ENCODE data around the gene PAK1.

PAK1 gene

DNA sequence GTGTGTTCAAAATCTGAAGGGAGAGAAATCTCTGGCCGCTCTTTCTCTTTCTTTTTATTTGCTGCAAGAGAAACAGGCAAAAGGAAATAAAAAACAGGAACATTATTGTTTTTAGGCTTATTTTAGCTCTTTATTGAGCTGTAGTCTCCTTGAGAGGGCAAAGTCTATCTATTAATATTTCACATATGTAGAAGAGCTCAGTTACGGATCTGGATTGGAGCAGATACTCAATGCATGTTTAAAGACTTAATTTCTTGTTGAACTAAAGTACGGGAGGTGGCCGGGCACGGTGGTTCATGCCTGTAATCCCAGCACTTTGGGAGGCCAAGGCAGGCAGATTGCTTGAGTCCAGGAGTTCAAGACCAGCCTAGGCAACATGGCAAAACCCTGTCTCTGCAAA, 94.0 kb downstream of the PAK1 start:
- TF ChIP-seq POLR2AphosphoS5 (IDR thresholded peaks at IDR 0.05; ENCODE audit: low read depth, low read length) (no peak), TAF1 (IDR thresholded peaks at IDR 0.05; ENCODE audit: borderline replicate concordance, low read depth, low read length) (no peak), POLR2A (IDR thresholded peaks at IDR 0.05; ENCODE audit: low read depth, low read length) (no peak)
- FAIRE-seq = no peak
- no peak for DNase-seq (ENCODE audit: insufficient read length)

DNA sequence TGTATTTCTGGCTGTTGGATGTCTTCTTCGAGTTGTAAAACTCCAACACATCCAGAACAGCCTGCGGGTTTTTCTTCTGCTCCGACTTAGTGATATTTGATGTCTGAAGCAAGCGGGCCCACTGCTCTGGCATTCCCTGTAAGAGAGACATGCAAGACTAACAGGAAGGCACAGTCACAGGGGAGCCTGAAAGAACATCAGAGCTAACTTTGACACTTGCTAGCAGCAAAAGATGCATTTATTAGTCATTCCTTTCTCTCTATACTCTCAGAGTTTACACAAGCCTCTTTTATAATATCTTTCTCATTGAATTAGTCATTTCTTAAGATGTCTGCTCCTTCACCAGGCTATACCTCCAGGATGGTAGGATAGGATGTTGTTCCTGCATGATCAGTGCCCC, 94.6 kb downstream of the PAK1 start:
- no peak for DNase-seq (ENCODE audit: insufficient read length)
- no peak for TF ChIP-seq POLR2AphosphoS5 (IDR thresholded peaks at IDR 0.05; ENCODE audit: low read depth, low read length)
- no peak for FAIRE-seq

DNA sequence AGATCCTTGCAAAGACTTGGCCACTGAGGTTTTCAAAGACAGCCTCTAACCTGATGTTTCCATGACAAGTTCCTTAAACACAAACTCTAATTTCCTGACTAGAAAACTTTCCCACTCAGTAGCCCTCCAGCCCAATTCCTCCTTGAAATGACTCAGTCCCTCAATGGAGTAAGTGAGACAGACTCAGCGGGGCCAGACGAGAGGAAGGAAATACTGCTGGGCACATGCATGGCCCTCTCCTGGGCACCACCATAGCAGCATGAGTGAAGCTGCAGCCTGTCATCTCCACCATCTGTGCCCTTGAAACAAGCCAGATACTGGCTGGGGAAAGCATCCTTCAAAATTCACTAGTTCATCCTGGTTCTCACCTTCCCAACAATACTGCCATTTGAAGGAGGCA, 96.2 kb downstream of the PAK1 start:
- FAIRE-seq (no peak), DNase-seq (ENCODE audit: insufficient read length) (no peak)
- TF ChIP-seq POLR2AphosphoS5 (IDR thresholded peaks at IDR 0.05; ENCODE audit: low read depth, low read length) (no peak), TAF1 (IDR thresholded peaks at IDR 0.05; ENCODE audit: borderline replicate concordance, low read depth, low read length) (no peak), POLR2A (IDR thresholded peaks at IDR 0.05; ENCODE audit: low read depth, low read length) (no peak)

DNA sequence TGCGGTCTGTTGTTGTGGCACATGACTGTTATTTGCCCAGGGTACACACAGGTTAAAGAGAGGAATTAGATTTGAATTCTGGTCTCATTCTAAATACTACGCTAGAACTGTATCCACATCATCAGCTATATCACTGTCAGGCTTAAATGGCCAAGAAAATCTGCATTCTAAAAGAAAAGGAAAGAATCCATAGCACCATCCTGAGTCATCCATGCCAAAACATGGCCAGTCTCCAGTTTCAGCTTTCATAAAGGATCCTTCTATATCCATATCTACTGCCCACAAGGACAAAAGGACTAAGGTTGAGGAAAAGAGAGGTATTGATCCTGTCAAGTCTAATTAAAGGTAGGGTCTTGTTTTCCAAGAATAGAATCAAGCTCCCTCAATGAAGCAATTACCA, 98.8 kb downstream of the PAK1 start:
- no peak for TF ChIP-seq POLR2AphosphoS5 (IDR thresholded peaks at IDR 0.05; ENCODE audit: low read depth, low read length)
- no peak for TF ChIP-seq POLR2A (IDR thresholded peaks at IDR 0.05; ENCODE audit: low read depth, low read length)
- no peak for TF ChIP-seq TAF1 (IDR thresholded peaks at IDR 0.05; ENCODE audit: borderline replicate concordance, low read depth, low read length)
- DNase-seq (ENCODE audit: insufficient read length) (no peak), FAIRE-seq (no peak)

DNA sequence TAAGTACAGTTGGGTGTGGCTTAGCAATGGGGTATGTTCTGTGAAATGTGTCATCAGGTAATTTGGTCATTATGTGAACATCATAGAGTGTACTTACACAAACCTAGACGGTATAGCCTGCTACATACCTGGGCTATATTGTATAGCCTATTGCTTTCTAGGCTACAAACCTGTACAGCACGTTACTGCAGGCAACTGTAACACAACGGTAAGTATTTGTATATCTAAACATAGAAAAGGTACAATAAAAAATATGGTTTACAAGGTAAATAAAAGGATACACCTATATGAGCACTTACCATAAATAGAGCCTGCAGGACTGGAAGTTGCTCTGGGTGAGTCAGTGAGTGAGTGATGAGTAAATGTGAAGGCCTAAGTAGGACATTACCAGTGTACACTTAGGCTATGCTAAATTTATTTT, 99.3 kb downstream of the PAK1 start:
- TF ChIP-seq POLR2A (IDR thresholded peaks at IDR 0.05; ENCODE audit: low read depth, low read length) = no peak
- TF ChIP-seq TAF1 (IDR thresholded peaks at IDR 0.05; ENCODE audit: borderline replicate concordance, low read depth, low read length) = no peak
- TF ChIP-seq POLR2AphosphoS5 (IDR thresholded peaks at IDR 0.05; ENCODE audit: low read depth, low read length) = no peak
- DNase-seq (ENCODE audit: insufficient read length) (no peak), FAIRE-seq (no peak)

DNA sequence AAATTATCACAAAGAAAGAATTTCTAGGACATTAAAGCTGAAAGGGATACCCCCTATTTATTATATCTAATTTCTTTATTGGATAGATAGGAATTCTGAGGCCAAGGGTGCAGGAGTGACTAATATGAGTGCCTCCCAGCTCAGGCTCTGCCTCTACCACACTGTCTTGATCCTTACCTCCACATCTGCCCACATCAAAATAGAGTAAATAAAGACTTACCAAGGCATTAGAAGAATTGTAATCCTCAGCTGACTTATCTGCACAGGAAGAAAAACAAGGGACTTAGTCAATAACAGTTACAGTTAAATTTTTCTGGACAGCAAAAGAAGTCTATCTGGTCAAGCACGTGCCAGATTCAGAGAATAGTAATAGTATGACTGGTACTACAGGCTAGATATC, 99.8 kb downstream of the PAK1 start:
- FAIRE-seq = no peak
- no peak for TF ChIP-seq POLR2AphosphoS5 (IDR thresholded peaks at IDR 0.05; ENCODE audit: low read depth, low read length)
- no peak for TF ChIP-seq TAF1 (IDR thresholded peaks at IDR 0.05; ENCODE audit: borderline replicate concordance, low read depth, low read length)
- no peak for TF ChIP-seq POLR2A (IDR thresholded peaks at IDR 0.05; ENCODE audit: low read depth, low read length)
- DNase-seq (ENCODE audit: insufficient read length) = no peak

DNA sequence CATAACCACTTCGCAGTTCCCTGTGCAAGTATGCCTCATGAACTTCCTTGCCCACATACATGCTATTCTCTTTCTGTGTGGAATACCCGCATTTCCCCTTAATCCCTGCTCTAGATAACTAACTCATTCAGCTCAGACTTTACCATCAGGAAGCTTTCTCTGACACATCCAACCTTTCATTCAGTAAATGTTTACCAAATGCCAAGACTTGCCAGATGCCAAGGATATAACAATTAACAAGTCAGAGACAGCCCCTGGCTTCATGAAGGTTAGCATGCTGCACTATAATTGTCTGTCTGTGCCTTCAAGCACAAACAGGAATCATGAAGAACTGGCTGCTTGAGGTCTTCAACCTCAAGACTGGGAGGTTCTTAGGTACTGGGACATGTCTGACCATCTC, 101.2 kb downstream of the PAK1 start:
- FAIRE-seq = peak; percentile 9
- no peak for DNase-seq (ENCODE audit: insufficient read length)
- TF ChIP-seq POLR2A (IDR thresholded peaks at IDR 0.05; ENCODE audit: low read depth, low read length) (no peak), TAF1 (IDR thresholded peaks at IDR 0.05; ENCODE audit: borderline replicate concordance, low read depth, low read length) (no peak), POLR2AphosphoS5 (IDR thresholded peaks at IDR 0.05; ENCODE audit: low read depth, low read length) (no peak)

DNA sequence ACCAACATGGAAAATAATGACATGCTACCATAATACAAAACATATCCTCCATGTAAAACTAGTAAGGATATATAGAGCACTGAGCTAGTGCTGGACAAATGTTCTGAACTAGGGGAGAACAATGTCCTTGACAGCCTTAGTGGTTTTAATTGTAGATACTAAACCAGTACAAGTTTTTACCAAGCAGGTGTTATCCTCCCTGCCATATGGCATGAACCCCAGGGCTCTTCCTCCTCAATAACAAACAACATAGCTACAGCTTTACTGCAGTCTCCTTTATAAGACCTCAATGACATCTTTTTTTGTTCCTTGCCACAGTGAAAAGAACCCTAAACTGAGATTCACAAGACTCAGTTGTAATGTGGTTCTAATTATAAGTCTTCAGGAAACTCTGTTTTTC, 102.2 kb downstream of the PAK1 start:
- no peak for DNase-seq (ENCODE audit: insufficient read length)
- TF ChIP-seq POLR2AphosphoS5 (IDR thresholded peaks at IDR 0.05; ENCODE audit: low read depth, low read length) = no peak
- TF ChIP-seq TAF1 (IDR thresholded peaks at IDR 0.05; ENCODE audit: borderline replicate concordance, low read depth, low read length) = no peak
- no peak for TF ChIP-seq POLR2A (IDR thresholded peaks at IDR 0.05; ENCODE audit: low read depth, low read length)
- no peak for FAIRE-seq

DNA sequence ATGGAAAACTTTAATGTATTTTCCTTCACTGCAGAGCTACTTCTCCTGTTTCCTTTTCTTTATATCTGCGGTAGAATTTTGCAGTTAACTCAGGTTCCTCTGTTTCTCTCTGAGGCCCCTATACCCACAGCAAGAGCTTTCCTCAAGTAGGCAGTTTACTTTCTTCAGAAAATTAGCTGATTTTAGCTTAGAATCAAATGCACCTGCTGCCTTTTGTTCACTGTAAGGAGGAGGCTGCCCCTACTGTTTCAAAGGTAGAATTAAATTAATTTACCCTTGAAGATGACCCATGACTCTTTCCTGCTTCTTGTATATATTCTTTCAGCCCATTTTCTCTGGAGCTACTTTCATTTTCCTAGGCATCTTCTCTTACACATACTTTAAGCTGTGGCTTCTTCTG, 103.7 kb downstream of the PAK1 start:
- no peak for FAIRE-seq
- TF ChIP-seq TAF1 (IDR thresholded peaks at IDR 0.05; ENCODE audit: borderline replicate concordance, low read depth, low read length) (no peak), POLR2AphosphoS5 (IDR thresholded peaks at IDR 0.05; ENCODE audit: low read depth, low read length) (no peak), POLR2A (IDR thresholded peaks at IDR 0.05; ENCODE audit: low read depth, low read length) (no peak)
- DNase-seq (ENCODE audit: insufficient read length) = no peak

DNA sequence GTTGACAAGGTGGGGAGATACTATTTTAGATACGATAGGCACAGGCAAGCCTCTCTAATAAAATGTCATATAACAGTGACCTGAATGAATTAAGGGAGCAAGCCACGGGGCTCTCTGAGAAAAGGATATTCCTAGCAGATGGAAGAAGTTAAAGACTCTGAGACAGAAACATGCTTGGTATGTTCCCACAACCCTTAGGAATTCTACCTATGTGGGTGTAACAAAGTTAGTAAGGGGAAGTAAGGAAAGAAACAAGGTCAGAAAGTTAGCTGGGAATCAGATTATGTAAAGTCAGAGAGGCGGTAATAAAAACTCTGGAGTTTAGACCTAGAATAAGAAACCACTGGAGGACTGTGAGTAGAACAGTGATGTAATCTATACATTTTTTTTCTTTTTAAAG, 112.7 kb downstream of the PAK1 start:
- DNase-seq (ENCODE audit: insufficient read length) (no peak), FAIRE-seq (no peak)
- TF ChIP-seq POLR2AphosphoS5 (IDR thresholded peaks at IDR 0.05; ENCODE audit: low read depth, low read length) (no peak), TAF1 (IDR thresholded peaks at IDR 0.05; ENCODE audit: borderline replicate concordance, low read depth, low read length) (no peak), POLR2A (IDR thresholded peaks at IDR 0.05; ENCODE audit: low read depth, low read length) (no peak)

DNA sequence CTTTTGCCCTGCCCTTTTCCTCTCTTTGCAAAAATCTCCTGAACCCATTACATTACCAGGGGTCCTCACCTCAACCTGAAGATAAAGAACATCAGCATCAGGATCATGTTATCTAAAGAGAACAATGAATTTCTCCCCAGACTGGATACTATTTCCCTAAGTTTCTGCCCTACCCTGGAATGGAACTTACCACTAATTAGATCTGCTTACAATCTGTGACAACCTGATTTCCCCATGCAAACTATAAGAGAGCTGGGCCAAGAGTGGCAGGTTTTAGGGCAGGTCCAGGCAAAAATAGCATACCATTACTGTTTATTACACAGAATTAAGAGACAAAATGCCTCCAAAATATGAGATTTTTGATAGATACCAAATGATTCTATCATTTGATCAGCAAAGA, 114.4 kb downstream of the PAK1 start:
- no peak for TF ChIP-seq TAF1 (IDR thresholded peaks at IDR 0.05; ENCODE audit: borderline replicate concordance, low read depth, low read length)
- TF ChIP-seq POLR2A (IDR thresholded peaks at IDR 0.05; ENCODE audit: low read depth, low read length) = no peak
- no peak for TF ChIP-seq POLR2AphosphoS5 (IDR thresholded peaks at IDR 0.05; ENCODE audit: low read depth, low read length)
- DNase-seq (ENCODE audit: insufficient read length) (no peak), FAIRE-seq (no peak)

DNA sequence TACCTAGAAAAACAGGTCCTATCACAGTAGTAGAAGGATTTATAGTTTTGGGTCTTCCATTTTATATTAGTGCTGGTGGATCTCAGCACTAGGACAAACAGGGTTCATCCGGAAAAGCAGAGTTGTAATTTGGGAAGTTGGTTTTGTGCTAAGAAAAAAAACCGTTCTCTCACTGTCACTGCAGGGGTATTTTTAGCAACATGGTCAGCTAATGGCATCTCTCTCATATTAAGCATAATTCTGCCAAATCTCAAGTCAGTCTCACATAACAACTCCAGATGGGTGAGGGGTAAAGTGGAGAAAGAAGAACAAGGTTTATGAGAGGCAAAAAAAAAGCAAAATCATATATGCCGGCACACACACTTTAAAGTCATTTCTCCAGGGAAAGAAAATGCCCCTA, 120.8 kb downstream of the PAK1 start:
- TF ChIP-seq TAF1 (IDR thresholded peaks at IDR 0.05; ENCODE audit: borderline replicate concordance, low read depth, low read length) (no peak), POLR2A (IDR thresholded peaks at IDR 0.05; ENCODE audit: low read depth, low read length) (no peak), POLR2AphosphoS5 (IDR thresholded peaks at IDR 0.05; ENCODE audit: low read depth, low read length) (no peak)
- DNase-seq (ENCODE audit: insufficient read length) (no peak), FAIRE-seq (peak; percentile 69)

DNA sequence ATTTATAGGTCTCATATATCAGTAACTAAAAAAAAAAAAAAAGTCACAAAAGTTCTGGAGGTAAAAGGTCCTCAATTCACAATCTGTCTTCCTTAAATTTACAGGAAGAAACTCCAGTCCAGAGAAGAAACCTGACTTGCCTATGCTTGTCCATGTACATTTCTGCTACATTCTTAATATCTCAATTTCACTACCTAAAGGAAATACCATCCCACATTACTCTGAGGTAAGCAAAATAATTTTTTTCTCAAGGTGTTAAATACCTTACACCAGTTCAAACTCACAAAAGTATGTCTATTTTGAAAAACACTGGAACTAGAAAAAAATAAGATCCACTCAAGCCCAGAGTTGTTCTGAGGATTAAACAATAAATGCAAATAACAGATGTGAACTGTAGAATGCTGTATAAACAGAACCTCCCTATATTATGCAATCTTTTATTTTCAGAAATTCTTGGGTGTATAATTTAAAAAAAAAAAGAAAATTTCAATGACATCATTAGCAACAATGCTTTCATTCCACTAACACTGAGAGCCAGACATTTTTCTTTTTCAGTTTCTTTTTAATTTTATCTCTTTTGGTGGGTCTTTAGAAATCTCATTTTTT, 122.5 kb downstream of the PAK1 start:
- DNase-seq (ENCODE audit: insufficient read length) (no peak), FAIRE-seq (no peak)
- TF ChIP-seq POLR2A (IDR thresholded peaks at IDR 0.05; ENCODE audit: low read depth, low read length) = no peak
- no peak for TF ChIP-seq POLR2AphosphoS5 (IDR thresholded peaks at IDR 0.05; ENCODE audit: low read depth, low read length)
- no peak for TF ChIP-seq TAF1 (IDR thresholded peaks at IDR 0.05; ENCODE audit: borderline replicate concordance, low read depth, low read length)

Measured in GM12892 (cell line).